Activated CD4-positive, alpha-beta T cell treated with anti-CD3 and anti-CD28 coated beads, Interleukin-2, amount 50 U/mL, for 48 hours (primary cell): ENCODE data around the gene ABLIM1.
"Not testable (repeated sequence)": the region's sequence is repeated elsewhere in the genome, so short reads cannot be mapped to it uniquely, and the experiment has no call there.

Source experiments
- DNase-seq, 2 experiments: peaks; one replicate each; pipeline ENCODE4 v3.0.0-alpha.2; 2020

ABLIM1 gene

DNA sequence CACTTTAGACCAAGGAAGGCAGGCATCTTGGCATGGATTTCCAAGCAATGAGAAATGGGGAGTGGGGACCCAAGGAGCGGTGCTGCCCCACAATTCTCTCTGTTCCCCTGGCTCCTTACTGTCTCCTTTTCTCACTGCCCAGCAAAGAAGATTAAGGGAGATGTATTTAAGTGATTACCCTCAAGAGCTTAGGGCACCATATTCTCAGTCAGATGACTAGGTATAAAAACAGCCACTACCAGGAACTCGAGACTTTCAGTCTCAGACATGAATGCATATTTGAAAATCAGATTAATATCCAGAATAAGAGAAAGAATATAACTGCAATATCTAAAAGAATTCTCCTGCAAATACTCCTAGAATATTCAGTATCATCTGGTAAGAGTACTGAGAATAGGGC lies at the start of gene ABLIM1:
Gene ABLIM1 (minus strand): TSS at position 101 of the 400 bp plus-strand sequence. CDS start 75 bp downstream, at position 26.
- DNase-seq, result no peak

DNA sequence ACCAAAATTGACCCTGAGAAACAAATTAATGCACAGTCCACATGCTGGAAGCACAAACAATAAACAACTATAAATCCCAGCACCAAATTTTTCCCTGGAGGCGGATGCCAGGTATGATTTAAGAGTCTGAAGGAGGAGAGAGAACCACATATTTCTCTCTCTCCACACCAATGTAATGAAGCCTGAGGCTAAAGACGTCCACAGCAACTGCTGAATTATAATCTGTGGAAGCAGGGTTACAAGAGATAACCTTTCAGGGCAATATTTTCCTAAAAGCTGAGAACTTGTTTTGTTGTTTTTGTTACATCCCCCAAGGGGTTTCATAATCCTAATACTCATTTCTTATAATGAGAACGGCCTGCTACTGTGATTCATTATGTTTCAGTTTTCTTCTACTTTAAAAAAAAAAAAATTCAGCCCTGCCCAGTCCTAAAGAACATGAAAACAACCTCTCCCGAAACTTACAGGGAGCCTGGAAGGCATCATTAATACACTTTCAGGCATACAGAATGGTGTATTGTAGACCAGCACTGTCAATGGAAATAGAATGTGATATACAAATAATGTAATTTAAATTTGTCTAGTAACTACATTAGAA lies 48.5 kb upstream of the ABLIM1 start:
- DNase-seq, result no peak

DNA sequence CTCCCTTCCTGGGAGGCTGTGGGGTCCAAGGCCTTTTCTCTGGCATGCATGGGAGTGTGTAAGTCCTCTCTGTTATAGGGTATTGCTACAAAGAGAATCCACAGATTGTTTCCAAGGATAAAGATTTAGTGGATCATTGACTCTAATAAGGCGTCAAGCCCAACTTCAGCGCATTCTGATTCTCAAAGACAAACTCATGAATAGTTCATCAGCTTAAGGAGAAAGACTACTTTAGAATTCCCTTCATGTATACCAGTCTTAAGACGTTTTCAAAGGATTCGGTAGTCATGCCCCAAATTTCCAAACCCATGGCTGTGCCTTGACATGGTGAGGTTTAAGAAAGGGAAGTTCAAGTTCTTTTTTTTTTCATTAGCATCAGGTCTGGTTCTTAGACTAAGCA lies 46.6 kb upstream of the ABLIM1 start:
- DNase-seq, result no peak

DNA sequence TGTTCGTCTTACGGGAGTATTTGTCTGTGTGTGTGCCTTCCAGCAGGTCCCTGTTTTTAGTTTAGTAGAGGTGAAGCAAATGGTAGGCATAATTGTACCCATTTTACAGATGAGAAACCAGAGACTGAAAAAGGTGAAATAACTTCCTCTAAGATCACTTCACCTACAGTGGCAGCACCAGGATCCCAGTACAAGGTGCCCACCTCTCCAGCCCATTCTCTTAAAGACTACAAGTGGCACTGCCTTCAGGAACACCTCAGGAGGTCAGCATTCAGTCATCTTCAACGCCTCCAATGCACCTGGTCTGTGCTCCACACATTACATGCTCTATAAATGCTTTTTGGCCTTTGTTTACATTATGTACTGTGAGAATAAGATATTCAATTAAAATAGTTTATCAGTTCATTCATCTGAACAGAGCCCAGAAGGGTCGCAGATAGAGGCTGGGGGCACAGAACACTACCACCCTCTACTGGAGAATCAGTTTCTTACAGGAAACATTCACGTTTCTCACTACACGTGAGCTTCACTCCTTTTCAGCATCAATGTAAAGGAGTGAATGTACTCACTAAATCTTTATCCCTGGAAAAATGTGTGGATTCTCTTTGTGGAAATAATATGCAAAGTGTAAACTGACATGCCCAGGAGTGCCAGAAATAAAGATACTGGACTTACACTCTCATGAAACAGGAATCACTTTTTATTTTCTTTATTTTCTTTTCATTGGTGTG lies 45.5 kb upstream of the ABLIM1 start:
- DNase-seq, result peak in 1 of 2 experiments; percentile 5

DNA sequence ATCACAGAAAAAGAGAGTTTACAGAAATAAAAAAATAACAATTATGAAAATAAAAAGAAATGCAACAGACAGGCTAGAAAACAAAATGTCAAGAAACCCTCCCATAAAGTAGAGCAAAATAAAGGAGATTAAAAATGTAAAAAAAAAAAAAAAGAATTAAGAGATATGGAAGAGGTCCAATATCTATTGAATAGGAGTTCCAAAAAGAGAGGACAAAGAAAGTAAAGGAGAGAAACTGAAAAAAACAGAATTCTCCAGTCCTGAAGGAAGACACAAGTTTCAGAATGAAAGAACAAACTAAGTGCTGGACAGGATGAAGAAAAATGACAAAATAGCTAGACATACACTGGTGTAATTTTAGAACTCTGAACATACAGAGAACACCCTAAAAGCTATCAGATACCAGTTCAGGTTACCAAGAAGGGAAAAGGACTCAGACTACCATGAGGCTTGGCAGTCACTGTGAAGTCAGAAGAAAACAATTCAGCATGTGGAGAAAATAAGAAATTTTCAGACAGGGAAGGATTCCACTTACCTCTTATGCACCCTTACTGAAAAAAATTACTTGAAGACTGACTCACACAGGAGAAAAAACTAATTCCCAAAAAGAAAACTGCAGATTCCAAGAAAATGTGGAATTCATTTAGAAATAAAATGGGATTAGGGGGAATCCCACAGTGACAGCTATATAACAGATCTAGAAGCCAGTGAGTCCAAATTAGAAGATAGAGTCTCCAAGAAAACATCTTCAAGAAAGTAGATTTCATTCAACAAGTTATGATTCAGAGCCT lies 40.4 kb upstream of the ABLIM1 start:
- no peak for DNase-seq

DNA sequence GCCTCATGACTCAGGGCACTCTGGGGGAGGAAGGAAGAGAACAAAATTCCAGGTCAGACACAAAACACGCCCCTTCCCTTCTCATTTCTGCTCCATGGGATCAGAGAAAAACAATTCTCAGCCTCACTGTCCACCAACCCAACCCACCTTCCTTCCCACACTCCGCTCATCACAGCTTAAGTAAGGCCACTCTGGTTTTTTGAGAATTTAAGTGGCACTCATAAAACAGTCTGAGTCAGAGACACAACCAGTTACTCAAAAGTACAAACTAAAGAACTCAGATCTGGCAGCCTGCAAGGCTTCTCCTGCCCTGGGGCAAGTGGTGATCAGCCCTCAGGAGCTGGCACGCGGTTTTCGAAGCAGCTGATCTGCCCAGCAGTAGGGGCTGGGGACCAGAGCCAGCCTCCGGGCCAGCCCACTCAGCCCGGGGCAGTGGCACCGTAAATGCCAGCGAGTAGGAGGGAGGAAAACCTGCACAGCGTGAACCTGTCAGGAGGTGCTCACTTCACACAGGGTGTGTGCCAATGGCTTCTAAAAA lies 39.1 kb upstream of the ABLIM1 start:
- no peak for DNase-seq

DNA sequence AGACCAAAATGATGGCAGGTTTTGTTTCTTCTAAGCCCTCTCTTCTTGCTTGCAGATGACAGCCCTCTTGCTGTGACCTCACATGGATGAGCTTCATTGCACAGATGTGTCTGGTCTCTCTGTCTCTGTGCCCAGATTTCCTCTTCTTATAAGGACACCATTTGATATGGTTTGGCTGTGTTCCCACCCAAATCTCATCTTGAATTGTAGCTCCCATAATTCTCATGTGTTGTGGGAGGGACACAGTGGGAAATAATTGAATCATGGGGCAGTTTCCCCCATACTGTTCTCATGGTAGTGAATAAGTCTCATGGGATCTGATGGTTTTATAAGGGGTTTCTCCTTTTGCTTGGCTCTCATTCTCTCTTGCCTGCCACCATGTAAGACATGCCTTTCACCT lies 38.2 kb upstream of the ABLIM1 start:
- DNase-seq, result not testable (repeated sequence)

DNA sequence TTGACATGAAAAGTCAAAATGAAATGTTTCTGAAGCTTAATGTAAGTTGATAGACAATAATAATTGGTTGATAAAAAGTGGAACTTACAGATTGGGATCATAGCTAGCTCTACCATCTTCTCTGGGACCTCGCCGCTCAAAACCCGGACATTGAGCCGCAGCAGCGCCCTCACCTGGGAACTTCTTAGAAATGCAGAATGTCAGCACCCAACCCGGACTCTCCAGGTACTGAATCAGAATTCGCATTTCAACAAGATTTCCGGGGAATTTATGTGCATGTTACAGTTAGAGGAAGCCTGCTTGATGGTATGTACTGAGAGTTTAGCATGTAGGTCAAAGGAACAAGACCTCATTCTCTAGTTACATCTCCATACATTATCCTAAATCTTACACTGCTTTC lies 36.7 kb upstream of the ABLIM1 start:
- peak; percentile 42 to 53 for DNase-seq

DNA sequence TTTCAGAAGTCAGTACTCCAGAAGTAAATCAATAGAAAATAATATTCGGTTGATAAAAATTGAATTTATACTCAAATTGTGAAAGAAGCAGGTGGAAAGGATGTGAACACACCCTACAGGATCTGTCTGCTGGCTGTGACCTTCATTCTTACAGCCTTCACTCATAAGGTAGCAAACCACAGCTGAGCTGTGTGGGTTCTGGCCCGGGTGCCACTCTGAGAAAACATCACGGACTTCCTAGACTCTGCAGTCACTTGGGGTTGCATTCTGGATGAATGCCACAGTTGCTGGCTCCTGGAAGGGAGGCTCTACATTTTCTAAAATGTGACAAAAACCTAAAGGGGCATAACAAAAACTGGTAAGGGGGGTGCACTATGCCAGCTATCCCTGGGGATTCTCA lies 36.0 kb upstream of the ABLIM1 start:
- DNase-seq, result peak in 1 of 2 experiments; percentile 7

DNA sequence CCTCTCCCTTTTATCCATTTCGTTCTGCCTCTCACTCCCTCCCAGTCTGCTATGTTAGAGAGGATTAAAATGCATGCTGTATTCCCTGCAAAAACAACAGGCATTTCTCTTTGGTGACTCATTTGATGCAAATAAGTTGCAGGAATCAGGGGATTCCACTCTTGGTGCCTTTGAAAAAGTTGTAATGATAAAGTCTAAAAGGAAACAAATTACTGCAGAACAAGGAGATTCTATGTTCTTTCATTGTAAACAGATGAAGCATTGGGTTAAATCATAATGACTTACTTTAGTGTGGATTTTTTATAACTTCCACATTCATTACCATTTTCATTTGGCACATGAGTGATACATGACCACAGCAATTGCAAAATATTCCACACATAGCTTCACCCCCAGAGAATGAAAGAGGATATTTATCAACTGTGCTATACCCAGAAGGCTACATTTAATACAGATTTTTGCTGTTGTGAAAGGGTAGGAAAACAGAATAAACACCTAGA lies 33.4 kb upstream of the ABLIM1 start:
- no peak for DNase-seq

DNA sequence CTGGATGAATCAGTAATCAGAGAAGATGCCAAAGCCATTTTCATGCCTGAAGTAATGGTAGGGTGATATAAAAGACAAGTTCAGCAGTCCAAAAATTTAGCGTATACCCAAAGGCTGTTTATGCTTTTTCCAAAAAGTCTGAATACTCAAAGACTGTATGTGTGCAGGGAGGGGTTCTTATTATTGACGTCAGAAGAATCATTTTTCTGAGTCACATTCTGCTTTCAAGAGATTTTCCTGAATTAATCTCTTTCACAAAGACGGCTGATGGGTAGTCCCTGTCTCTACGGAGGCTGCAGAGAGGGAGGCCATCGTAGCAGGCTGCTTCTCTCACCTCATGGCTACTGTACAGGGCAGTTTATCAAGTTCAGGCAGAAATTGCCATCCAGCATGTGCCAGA lies 30.7 kb upstream of the ABLIM1 start:
- DNase-seq, result no peak

DNA sequence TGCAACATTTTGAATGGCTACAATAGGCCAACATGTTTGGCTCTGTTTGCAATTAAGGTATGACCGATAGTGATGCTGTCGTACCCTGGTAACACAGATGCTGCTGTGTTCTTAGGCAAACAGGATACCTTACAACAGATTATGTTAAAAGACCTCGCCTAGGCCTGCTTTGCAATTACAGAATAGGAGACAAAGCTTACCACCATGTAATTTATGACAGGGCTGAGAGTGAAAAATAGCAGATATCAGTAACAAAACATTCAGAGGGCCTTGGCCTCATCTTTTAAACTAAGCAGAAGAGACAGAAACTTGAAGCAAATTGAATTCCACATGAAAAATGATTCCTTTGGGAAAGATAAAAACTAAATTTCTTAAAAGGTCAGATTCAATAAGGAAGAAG lies 29.4 kb upstream of the ABLIM1 start:
- DNase-seq, result no peak

DNA sequence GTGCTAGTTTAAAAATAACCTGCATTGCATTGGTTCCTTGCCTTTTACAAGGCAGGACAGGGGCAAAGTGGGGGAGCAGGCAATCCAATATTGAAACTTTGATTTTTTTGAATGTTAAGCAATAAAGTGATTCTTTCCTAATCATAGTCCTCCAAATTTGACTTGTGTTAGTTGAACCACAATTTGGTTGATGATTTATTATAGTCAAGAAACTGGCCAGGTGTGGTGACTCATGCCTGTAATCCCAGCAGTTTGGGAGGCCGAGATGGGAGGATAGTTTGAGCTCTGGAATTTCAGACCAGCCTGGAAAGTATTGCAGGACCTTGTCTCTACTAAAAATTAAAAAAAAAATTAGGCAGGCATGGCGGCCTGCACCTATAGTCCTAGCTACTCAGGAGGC lies 27.9 kb upstream of the ABLIM1 start:
- DNase-seq, result no peak

DNA sequence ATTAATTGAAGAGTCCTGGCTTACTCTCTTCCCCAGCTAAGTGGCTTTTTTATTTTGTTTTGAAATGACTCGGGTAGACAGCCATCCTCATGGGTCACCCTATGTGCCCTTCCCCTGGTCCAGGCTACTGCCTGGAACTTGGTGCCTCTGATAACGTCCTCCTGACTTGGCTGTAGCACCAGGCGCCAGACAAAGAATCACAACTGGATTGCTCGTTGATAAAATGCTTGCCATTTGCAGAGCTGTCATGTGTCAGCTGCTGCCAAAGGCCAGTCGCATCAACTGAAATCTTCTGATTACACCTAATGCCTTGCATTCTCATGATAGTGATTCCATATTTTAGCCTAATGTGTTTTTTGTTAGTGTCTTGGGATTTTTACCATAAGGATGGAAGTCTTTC lies 27.4 kb upstream of the ABLIM1 start:
- DNase-seq, result no peak

DNA sequence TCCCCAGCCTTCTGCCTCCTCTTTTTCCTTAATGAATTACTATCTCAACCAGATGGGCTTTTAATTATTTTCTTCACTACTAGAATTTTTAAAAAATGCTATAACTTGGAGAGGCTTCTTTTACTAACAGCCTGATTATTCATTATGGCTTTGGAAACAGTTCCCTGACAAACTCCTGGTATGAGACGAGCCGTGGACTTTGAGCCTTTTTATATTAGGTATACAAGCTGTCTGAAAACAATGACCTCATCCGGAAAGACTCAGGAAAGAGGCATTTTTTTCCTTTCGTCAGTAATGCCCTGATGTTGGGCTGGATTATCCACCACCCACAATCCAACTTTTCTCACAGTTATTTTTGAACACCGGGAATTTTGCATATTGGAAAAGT lies 26.7 kb upstream of the ABLIM1 start:
- no peak for DNase-seq

DNA sequence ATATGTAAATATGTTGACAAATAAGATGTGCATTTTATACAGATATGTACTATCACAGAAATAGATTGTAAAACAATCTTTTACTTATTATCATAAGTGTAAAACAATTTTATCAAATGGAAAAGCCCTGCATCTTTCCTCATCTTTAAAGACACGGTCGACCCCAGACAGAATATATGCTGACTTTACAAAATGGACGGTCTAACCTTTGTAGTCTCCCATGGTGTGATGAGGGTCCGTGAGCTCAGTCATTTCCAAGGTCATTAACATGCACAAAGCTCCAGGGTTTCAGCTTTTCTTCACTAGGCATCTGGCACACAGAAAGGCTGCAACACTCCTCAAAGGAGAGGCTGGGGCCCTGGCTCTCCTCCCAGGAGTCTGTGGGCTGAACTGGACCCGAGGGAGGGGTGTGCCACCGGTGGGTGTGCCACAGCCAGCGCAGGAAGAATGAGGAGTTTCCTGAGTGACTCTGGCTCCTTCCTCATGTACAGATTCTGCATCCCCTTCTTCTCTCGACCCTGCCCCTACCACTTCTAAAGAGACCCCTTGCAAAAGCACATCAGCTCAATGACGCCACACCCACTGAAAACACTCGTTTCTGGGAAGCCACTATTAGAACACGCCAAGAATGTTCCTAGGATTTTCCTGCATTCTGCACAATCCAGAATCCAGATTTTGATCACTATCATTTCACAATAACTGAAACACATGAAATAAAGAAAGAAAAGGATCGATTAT lies 26.2 kb upstream of the ABLIM1 start:
- DNase-seq, result no peak

DNA sequence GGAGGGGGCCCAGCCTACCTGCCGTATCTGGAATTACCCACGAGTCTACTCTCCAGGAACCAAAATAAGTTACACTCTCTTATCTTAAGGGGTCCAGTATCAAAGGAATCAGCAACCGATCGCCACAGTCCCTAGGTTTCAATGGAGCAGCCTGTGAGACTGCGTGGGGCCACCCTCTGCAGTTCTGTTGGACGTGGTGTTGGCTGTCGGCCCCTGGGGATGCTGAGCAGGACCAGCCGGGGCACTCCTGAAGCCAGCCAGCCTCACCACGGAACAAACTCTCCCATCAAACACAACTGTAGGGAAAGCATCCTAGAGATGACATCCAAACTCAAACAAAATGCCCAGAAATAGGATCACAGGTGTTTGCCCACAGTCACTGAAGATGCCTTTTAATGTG lies 25.5 kb upstream of the ABLIM1 start:
- DNase-seq, result no peak

DNA sequence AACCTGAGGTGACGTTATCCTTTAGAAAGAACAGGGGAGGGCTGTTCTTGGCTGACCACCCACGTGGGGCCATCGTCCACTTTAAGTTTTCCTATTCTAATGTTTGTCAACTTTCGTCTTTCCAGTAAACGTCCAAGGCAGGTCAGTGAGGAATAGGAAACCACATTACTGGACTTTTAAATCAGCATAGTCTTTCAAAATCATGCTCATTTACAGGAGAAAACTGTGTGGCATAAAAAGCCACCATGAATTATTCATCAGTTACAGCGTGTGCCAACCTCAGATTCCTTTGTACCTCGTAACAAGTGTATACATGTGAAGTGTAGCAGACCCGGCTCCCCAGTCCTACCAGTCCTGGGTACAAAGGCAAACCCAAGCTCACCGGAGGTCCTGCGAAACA lies 25.1 kb upstream of the ABLIM1 start:
- DNase-seq, result no peak

DNA sequence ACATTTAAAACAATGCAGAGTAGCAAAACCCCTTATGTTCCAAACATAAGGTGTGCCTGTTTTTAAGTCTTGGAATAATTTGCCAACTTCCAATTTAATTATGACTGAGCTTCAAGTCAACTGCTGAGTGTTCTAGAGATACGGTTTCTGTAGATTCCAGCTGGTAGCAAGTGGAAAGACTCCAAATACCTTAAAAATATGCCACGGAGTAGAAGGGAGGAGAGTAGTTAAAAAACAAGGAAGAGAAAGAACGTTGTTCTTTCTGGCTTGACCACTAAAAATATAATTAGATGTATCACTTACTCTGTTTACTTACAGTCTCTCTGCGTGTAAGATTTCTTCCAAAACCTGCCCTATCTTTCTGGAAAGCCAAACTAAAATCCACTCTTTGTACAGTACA lies 24.5 kb upstream of the ABLIM1 start:
- DNase-seq, result no peak

DNA sequence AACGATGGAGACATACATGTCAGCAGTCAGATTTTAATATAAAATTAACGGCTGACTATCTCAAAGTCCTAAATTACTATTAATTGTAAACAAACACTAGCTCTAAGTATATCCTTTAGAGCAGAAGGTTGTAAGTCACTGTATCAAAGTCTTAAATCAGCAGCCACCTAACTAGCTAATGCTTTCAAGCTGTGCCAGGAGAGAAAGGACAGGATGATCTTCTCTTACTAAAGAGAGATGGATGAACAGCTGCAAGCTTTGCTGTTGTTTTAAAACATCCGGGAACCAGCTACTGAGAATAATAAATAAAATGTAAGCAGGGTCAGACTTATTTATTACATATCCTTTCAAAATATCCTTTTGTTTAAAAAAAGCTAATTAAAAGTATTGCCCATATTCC lies 24.0 kb upstream of the ABLIM1 start:
- no peak for DNase-seq

DNA sequence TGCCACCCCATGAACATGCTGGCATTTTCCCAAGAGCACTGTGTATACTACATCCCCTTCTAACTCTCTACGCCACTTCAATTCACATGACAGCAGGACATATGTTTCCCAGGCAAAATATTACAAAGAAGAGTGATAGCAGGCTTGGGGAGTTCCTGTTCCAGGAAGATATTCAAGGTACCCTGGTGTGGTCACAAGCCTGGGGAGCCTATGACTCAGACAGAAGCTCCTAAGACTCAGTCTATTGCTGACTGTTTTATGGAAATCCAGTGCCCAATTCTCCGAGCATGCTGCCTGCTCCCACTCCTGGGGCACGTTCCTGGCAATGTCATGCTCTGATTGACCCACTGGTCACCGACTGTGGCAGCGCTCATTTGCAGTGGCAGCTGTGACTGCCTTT lies 23.5 kb upstream of the ABLIM1 start:
- no peak for DNase-seq

DNA sequence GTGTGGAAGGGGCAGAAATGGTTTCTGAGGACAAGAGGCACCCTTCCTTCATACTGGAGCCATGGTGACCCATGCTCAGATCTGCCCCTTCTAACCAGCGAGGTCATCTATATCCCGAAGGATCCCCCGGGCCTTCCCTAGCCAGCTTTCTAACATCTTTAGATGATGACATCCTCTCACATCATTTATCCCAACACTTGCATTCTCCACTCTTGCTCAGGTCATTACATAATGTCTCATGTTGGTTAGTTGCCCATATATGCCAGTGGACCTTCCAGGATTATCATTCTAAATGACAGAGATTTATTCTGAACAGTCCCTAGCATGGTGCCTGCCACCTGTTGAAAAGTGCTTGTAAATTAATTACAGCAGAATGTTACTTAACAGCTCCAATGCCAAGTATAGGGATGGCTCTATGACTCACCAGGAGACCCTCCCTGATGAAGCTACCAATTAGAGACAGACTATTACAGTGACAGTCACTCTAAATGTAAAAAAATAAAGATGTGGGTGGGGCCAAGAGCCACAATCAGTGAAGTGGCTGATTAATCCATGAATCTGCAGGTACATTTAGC lies 22.6 kb upstream of the ABLIM1 start:
- no peak for DNase-seq

DNA sequence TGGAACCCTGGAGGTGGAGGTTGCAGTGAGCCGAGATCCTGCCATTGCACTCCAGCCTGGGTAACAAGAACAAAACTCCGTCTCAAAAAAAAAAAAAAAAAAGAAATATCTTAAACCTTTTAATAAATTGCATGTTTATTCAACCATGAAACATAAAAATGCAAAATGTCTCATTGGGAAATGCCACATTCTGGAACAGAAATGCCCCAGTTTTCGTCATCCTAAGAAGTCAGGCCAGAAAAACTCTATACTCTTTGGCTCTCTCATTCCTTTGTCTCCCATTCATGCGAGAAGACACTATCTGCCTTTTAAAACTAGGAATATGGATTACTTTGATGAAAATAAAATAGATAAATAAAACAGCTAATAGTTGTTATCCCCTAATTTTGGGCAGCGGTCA lies 21.5 kb upstream of the ABLIM1 start:
- DNase-seq, result no peak
